MM.1S (cell line): ENCODE measurements around the gene FRMD3.

ENCODE experiments used
- CTCF ChIP-seq: fragments of 300-600 bp; sonication (generic); IDR thresholded peaks from 2 replicates; pipeline ENCODE4 v1.5.1; 2016; ENCODE audit warnings: antibody characterized with exemption, low read length, mixed read lengths
- EZH2 ChIP-seq: fragments of 300-600 bp; sonication (generic); optimal IDR thresholded peaks from 2 replicates; pipeline ENCODE3; 2017; ENCODE audit warnings: low read depth, mild to moderate bottlenecking, antibody characterized with exemption, low read length, mixed read lengths
- EZH2phosphoT487 ChIP-seq: fragments of 300-600 bp; sonication (generic); IDR thresholded peaks from 2 replicates; pipeline ENCODE4 v1.6.1; 2018; ENCODE audit warnings: antibody characterized with exemption, low read length

GRCh38 chr9:83313781-83314180, 224.4 kb downstream of the FRMD3 start:
- TF ChIP-seq CTCF (no peak), EZH2 (no peak), EZH2phosphoT487 (no peak)
